GM10248 (cell line): Measurements from ENCODE around the gene MRPL53.
"Not testable (repeated sequence)": the region's sequence is repeated elsewhere in the genome, so short reads cannot be mapped to it uniquely, and the experiment has no call there.

Source experiments
- CTCF ChIA-PET: fragments of 300-600 bp; sonication (Branson Sonifier 250); formaldehyde crosslinking; extraction: SDS; loops from one replicate; lab custom pipeline; 2021; ENCODE audit warnings: antibody characterized with exemption; lab: Yijun Ruan, JAX
- POLR2A ChIA-PET: fragments of 350-650 bp; sonication (Branson Sonifier 250); formaldehyde crosslinking; extraction: SDS; loops from one replicate; lab custom pipeline; 2020; ENCODE audit warnings: antibody characterized with exemption; lab: Yijun Ruan, JAX
- DNase-seq: peaks from one replicate; pipeline ENCODE4 v3.0.0; 2012; ENCODE audit errors: extremely low spot score
- TF ChIP-seq, protein P1 (sequence below): IDR thresholded peaks from 2 replicates; pipeline ENCODE4 v1.5.1; 2012; ENCODE audit warnings: mild to moderate bottlenecking, low read depth; ENCODE audit errors: extremely low read depth, missing control alignments, control extremely low read depth

MRPL53 gene

GRCh38 chr2:74450570-74451190, 21.8 kb downstream of the MRPL53 start:
- TF ChIP-seq, protein P1, sequence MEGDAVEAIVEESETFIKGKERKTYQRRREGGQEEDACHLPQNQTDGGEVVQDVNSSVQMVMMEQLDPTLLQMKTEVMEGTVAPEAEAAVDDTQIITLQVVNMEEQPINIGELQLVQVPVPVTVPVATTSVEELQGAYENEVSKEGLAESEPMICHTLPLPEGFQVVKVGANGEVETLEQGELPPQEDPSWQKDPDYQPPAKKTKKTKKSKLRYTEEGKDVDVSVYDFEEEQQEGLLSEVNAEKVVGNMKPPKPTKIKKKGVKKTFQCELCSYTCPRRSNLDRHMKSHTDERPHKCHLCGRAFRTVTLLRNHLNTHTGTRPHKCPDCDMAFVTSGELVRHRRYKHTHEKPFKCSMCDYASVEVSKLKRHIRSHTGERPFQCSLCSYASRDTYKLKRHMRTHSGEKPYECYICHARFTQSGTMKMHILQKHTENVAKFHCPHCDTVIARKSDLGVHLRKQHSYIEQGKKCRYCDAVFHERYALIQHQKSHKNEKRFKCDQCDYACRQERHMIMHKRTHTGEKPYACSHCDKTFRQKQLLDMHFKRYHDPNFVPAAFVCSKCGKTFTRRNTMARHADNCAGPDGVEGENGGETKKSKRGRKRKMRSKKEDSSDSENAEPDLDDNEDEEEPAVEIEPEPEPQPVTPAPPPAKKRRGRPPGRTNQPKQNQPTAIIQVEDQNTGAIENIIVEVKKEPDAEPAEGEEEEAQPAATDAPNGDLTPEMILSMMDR, result no peak
- POLR2A ChIA-PET, result interaction anchor here (1.0 kb wide), 1 partner anchor 10 kb away, joined by 3 read pairs; no protein-coding TSS in a partner anchor
- CTCF ChIA-PET, result no interaction called here
- no peak for DNase-seq

- ChIA-PET CTCF (interaction anchor here (1.5 kb wide), 1 partner anchor 13 kb away, joined by 4 read pairs; no protein-coding TSS in a partner anchor), POLR2A (no interaction called here)
- no peak for DNase-seq
- TF ChIP-seq, protein P1, result no peak
Observed at GRCh38 chr2:74448771-74449170, 23.7 kb downstream of the MRPL53 start.

DNA sequence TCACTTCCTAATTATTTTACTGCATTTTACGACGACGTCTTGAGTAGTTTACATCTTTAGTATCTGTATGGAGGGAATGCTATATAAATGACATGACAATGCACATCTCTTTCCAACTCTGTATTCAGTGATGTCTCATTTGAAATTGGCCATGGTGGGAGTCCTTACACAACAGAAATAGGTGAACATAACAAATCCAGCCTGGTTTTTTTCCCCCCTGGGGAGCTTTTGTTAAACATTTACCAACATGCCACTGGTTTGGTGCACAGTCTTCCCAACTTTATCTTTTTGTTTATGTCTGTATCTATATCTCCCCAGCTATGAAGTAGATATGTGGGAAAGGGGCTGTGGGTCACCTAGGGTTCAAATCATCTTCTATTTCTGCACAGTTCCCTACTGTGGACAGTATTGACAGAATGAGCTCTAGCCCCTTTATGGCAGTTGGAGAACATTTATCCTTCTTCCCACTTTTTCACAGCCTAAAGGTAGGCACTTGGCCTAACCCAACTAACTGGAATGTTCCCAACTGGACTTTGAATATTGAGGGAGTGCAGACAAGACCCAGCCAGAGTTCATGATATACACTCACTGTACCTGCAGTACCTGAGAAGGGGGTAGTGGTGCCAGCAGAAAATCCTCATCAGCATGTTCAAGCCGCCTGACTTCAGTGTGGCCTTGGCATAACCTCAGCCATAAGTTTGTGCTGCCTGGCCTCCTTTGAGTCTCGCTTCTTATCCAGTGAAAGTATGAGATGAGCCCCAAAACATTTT, 25.1 kb downstream of the MRPL53 start:
- ChIA-PET POLR2A (no interaction called here), CTCF (interaction anchor here (1.5 kb wide), 1 partner anchor 14 kb away, joined by 4 read pairs; no protein-coding TSS in a partner anchor)
- TF ChIP-seq, protein P1, result no peak
- DNase-seq, result no peak

- TF ChIP-seq, protein P1, result no peak
- CTCF ChIA-PET, result interaction anchor here (0.9 to 1.4 kb wide), 2 partner anchors 8 to 38 kb away, joined by 3 read pairs; partner anchors contain the start of genes CCDC142 and TTC31
- POLR2A ChIA-PET, result no interaction called here
Observed at GRCh38 chr2:74444498-74445318, 27.8 kb downstream of the MRPL53 start.

GRCh38 chr2:74442483-74443297, 29.8 kb downstream of the MRPL53 start:
- ChIA-PET POLR2A (interaction anchor here (1.1 kb wide), 1 partner anchor 15 kb away, joined by 3 read pairs; the partner anchor contains the start of gene WBP1), CTCF (interaction anchor here (1.2 to 1.8 kb wide), 2 partner anchors 10 to 12 kb away, joined by 5 to 7 read pairs; partner anchors contain the start of gene INO80B)

More at GRCh38 chr2:74444498-74445318, 27.8 kb downstream of the MRPL53 start:
- DNase-seq, result no peak

More at GRCh38 chr2:74442483-74443297, 29.8 kb downstream of the MRPL53 start:
- not testable (repeated sequence) for DNase-seq
